SK-N-SH treated with all-trans-retinoic acid at 6 μM for 48 hours (cell line): ENCODE data around the gene PARVG.

Experiments
- ARNTL ChIP-seq: fragments of 450-650 bp; formaldehyde crosslinking; IDR thresholded peaks from 2 replicates; pipeline ENCODE4 v1.5.0; 2020; ENCODE audit warnings: low read depth, mild to moderate bottlenecking, moderate library complexity, borderline replicate concordance
- CREB5 ChIP-seq: fragments of 250-450 bp; sonication (Bioruptor Pico); IDR thresholded peaks from 2 replicates; pipeline ENCODE4 v1.5.1; 2020; ENCODE audit warnings: low read depth, mild to moderate bottlenecking, moderate library complexity
- ESRRG ChIP-seq: fragments of 250-450 bp; sonication (Bioruptor Pico); IDR thresholded peaks from 2 replicates; pipeline ENCODE4 v1.6.1; 2021; ENCODE audit warnings: mild to moderate bottlenecking
- GLIS3 ChIP-seq: fragments of 250-450 bp; sonication (Bioruptor Pico); IDR thresholded peaks from 2 replicates; pipeline ENCODE4 v1.5.0; 2020; ENCODE audit warnings: mild to moderate bottlenecking, moderate library complexity
- OSR1 ChIP-seq: fragments of 250-450 bp; sonication (Bioruptor Pico); IDR thresholded peaks from 2 replicates; pipeline ENCODE4 v1.8.0; 2022; ENCODE audit warnings: moderate library complexity, mild to moderate bottlenecking, inconsistent platforms
- PATZ1 ChIP-seq: fragments of 250-450 bp; sonication (Bioruptor Pico); IDR thresholded peaks from 2 replicates; pipeline ENCODE4 v1.8.0; 2020; ENCODE audit warnings: mild to moderate bottlenecking, moderate library complexity, borderline replicate concordance
- RARB ChIP-seq: fragments of 250-450 bp; sonication (Bioruptor Pico); IDR thresholded peaks from 2 replicates; pipeline ENCODE4 v1.8.0; 2021; ENCODE audit warnings: mild to moderate bottlenecking, moderate library complexity
- TOX ChIP-seq: fragments of 250-450 bp; sonication (Bioruptor Pico); IDR thresholded peaks from 2 replicates; pipeline ENCODE4 v1.8.0; 2021; ENCODE audit warnings: mild to moderate bottlenecking, moderate library complexity, borderline replicate concordance
- TSHZ2 ChIP-seq: fragments of 250-450 bp; sonication (Bioruptor Pico); IDR thresholded peaks from 2 replicates; pipeline ENCODE4 v1.5.0; 2020; ENCODE audit warnings: mild to moderate bottlenecking, moderate library complexity
- ZFP3 ChIP-seq: fragments of 250-450 bp; sonication (Bioruptor Pico); IDR thresholded peaks from 2 replicates; pipeline ENCODE4 v1.5.0; 2020; ENCODE audit warnings: mild to moderate bottlenecking, moderate library complexity
- ZNF565 ChIP-seq: fragments of 450-650 bp; formaldehyde crosslinking; conservative IDR thresholded peaks from 2 replicates; pipeline ENCODE4 v1.5.0; 2020; ENCODE audit warnings: low read depth, mild to moderate bottlenecking, moderate library complexity
- ZNF8 ChIP-seq: fragments of 450-650 bp; formaldehyde crosslinking; IDR thresholded peaks from 2 replicates; pipeline ENCODE4 v1.5.0; 2020; ENCODE audit warnings: mild to moderate bottlenecking, moderate library complexity

- no peak for TF ChIP-seq TOX (CRISPR knock-in tag)
- no peak for TF ChIP-seq PATZ1 (CRISPR knock-in tag)
- TF ChIP-seq ARNTL (CRISPR knock-in tag): no peak
- no peak for TF ChIP-seq OSR1
- no peak for TF ChIP-seq GLIS3 (CRISPR knock-in tag)
- no peak for TF ChIP-seq CREB5 (CRISPR knock-in tag)
- no peak for TF ChIP-seq ESRRG
- TF ChIP-seq ZNF8 (CRISPR knock-in tag): no peak
- TF ChIP-seq ZFP3 (CRISPR knock-in tag): no peak
- no peak for TF ChIP-seq ZNF565 (CRISPR knock-in tag)
- no peak for TF ChIP-seq TSHZ2 (CRISPR knock-in tag)
- TF ChIP-seq RARB (CRISPR knock-in tag): no peak
Measured at GRCh38 chr22:44157916-44158618, 22.7 kb upstream of the PARVG start.
